HCT116 (cell line): ENCODE data around the gene PSRC1. TPM values are rescaled to one million over a fixed set of nuclear protein-coding genes. Genes with fewer than 3 reads are reported as not detected.

ENCODE experiments used
- ATAC-seq: fragments of 200-7000 bp; cut with Tn5 transposase; 2 replicates; pipeline ENCODE4 v1.9.1; 2020; ENCODE audit warnings: mild to moderate bottlenecking, moderate library complexity
- BruUV-seq: library from RNA; stranded (reverse); fragments of 400-500 nt; replicated peaks from 2 replicates; lab custom pipeline; 2021; lab: Mats Ljungman, UMichigan
- CTCF ChIA-PET: fragments of 300-600 bp; sonication (Branson Sonifier 250); formaldehyde crosslinking; loops from one replicate; lab custom pipeline; 2021; ENCODE audit warnings: antibody characterized with exemption; lab: Charles Lee
- POLR2A ChIA-PET: fragments of 300-600, 350-600 bp; sonication (Branson Sonifier 250); formaldehyde crosslinking; loops from one replicate; lab custom pipeline; 2021; ENCODE audit warnings: antibody characterized with exemption; lab: Charles Lee
- RAD21 ChIA-PET, 2 experiments: fragments of 300-600 bp; sonication (Branson Sonifier 250); formaldehyde crosslinking; loops; one replicate each; lab custom pipeline; 2023; ENCODE audit warnings: low total read pairs in 2 of 2; ENCODE audit not compliant: uncharacterized antibody in 2 of 2, unreplicated experiment in 2 of 2, low non-redundant PET in 1 of 2; lab: Charles Lee
- DNase-seq: peaks from one replicate; pipeline ENCODE4 v3.0.0-alpha.2; 2010; ENCODE audit warnings: low read depth, low spot score
- H2AFZ ChIP-seq: fragments of 200-600 bp; shearing (Covaris generic), sonication (generic); 2 replicates; pipeline ENCODE4 v1.6.1; 2017; ENCODE audit warnings: low read depth, mixed run types, mixed read lengths, antibody characterized with exemption, low read length; ENCODE audit not compliant: poor library complexity, severe bottlenecking
- H3K27ac ChIP-seq: 2 replicates; pipeline ENCODE4 v1.5.1; 2012; ENCODE audit warnings: low read depth, low read length
- H3K27me3 ChIP-seq: fragments of 200-600 bp; sonication (generic); 2 replicates; pipeline ENCODE4 v1.6.1; 2016; ENCODE audit warnings: mixed run types, low read length, mixed read lengths; ENCODE audit not compliant: insufficient read depth
- H3K36me3 ChIP-seq, 2 experiments: fragments of 200-500 bp in 1 of 2; fragments of 200-600 bp in 1 of 2; sonication (Bioruptor generic) in 1 of 2; sonication (generic) in 1 of 2; 2 replicates each; pipeline versions ENCODE4 v1.5.1 to v1.6.1; 2014 to 2016; ENCODE audit warnings: low read length in 2 of 2, inconsistent platforms in 1 of 2, mixed read lengths in 1 of 2, mixed run types in 1 of 2; ENCODE audit not compliant: insufficient read depth in 2 of 2, control insufficient read depth in 1 of 2
- H3K4me1 ChIP-seq, 2 experiments: fragments of 200-600 bp in 1 of 2; sonication (generic) in 1 of 2; 2 replicates each; pipeline versions ENCODE4 v1.5.1 to v1.6.1; 2012 to 2017; ENCODE audit warnings: low read length in 2 of 2, inconsistent platforms in 1 of 2, mild to moderate bottlenecking in 1 of 2, mixed read lengths in 1 of 2, mixed run types in 1 of 2, moderate library complexity in 1 of 2; ENCODE audit not compliant: insufficient read depth in 2 of 2, control insufficient read depth in 1 of 2
- H3K4me2 ChIP-seq: fragments of 200-600 bp; sonication (generic); 2 replicates; pipeline ENCODE4 v1.6.1; 2017; ENCODE audit warnings: mixed run types, low read length, mixed read lengths
- H3K4me3 ChIP-seq, 2 experiments: fragments of 200-600 bp in 1 of 2; sonication (generic) in 1 of 2; replicated peaks in 1 of 2; 2 replicates each; pipeline ENCODE4 v1.5.1; 2011 to 2016; ENCODE audit warnings: low read length in 2 of 2, control low read depth in 1 of 2, low read depth in 1 of 2, mild to moderate bottlenecking in 1 of 2, mixed read lengths in 1 of 2, mixed run types in 1 of 2
- H3K79me2 ChIP-seq: fragments of 200-600 bp; sonication (generic); 2 replicates; pipeline ENCODE4 v1.6.1; 2017; ENCODE audit warnings: mild to moderate bottlenecking, mixed run types, low read length, moderate library complexity, mixed read lengths; ENCODE audit not compliant: insufficient read depth
- H3K9ac ChIP-seq: fragments of 200-600 bp; sonication (generic); 2 replicates; pipeline ENCODE4 v1.6.1; 2016; ENCODE audit warnings: low read length, mixed read lengths
- H3K9me2 ChIP-seq: fragments of 200-600 bp; sonication (generic), shearing (Covaris generic); 2 replicates; pipeline ENCODE4 v1.6.1; 2017; ENCODE audit warnings: mixed run types, mild to moderate bottlenecking, moderate library complexity; ENCODE audit not compliant: insufficient read depth
- H3K9me3 ChIP-seq, 2 experiments: fragments of 200-500 bp in 1 of 2; fragments of 200-600 bp in 1 of 2; sonication (Bioruptor generic) in 1 of 2; sonication (generic) in 1 of 2; 2 replicates each; pipeline ENCODE4 v1.6.1; 2014 to 2017; ENCODE audit warnings: low read length in 2 of 2, mixed read lengths in 2 of 2, inconsistent platforms in 1 of 2, low read depth in 1 of 2, mild to moderate bottlenecking in 1 of 2, mixed run types in 1 of 2, moderate library complexity in 1 of 2; ENCODE audit not compliant: control insufficient read depth in 1 of 2, insufficient read depth in 1 of 2
- H4K20me1 ChIP-seq: fragments of 200-600 bp; sonication (generic), shearing (Covaris generic); 2 replicates; pipeline ENCODE4 v1.6.1; 2017; ENCODE audit warnings: mixed run types, mild to moderate bottlenecking, moderate library complexity; ENCODE audit not compliant: insufficient read depth
- ELF1 ChIP-seq: IDR thresholded peaks from 2 replicates; pipeline ENCODE4 v1.6.1; 2012; ENCODE audit warnings: low read depth, borderline replicate concordance
- EZH2 ChIP-seq: fragments of 200-600 bp; sonication (generic); IDR thresholded peaks from 2 replicates; pipeline ENCODE4 v1.6.1; 2017; ENCODE audit warnings: antibody characterized with exemption, mixed run types
- EZH2phosphoT487 ChIP-seq: fragments of 200-600 bp; IDR thresholded peaks from 2 replicates; pipeline ENCODE4 v1.6.1; 2018; ENCODE audit warnings: antibody characterized with exemption, borderline replicate concordance
- FOSL1 ChIP-seq: IDR thresholded peaks from 2 replicates; pipeline ENCODE4 v1.6.1; 2012; ENCODE audit warnings: low read depth
- JUND ChIP-seq: IDR thresholded peaks from 2 replicates; pipeline ENCODE4 v1.6.1; 2012
- POLR2A ChIP-seq: IDR thresholded peaks from 2 replicates; pipeline ENCODE4 v1.7.0; 2011; ENCODE audit warnings: borderline replicate concordance; ENCODE audit not compliant: insufficient read depth, insufficient read length; ENCODE audit errors: extremely low read depth
- SIN3A ChIP-seq: IDR thresholded peaks from 2 replicates; pipeline ENCODE4 v1.6.1; 2012; ENCODE audit warnings: low read depth
- YY1 ChIP-seq: IDR thresholded peaks from 2 replicates; pipeline ENCODE4 v1.6.1; 2011; ENCODE audit warnings: low read length, low read depth, moderate library complexity, mild to moderate bottlenecking; ENCODE audit not compliant: insufficient replicate concordance; ENCODE audit errors: extremely low read depth
- intact Hi-C: fragments of 100-400 bp; cut with micrococcal nuclease; formaldehyde crosslinking; loops from 2 replicates; pipeline ENCODE4 v1.10.0; 2022
- total RNA-seq: library from RNA; stranded (reverse); gene quantifications from one replicate; pipeline ENCODE4 v1.2.1, GENCODE V29; 2021; ENCODE audit not compliant: unreplicated experiment
- TF ChIP-seq, protein P1 (sequence below): IDR thresholded peaks from 2 replicates; pipeline ENCODE4 v1.6.1; 2012; ENCODE audit warnings: low read depth
- TF ChIP-seq, protein P2 (sequence below): IDR thresholded peaks from 2 replicates; pipeline ENCODE4 v1.6.1; 2012

Gene PSRC1
- total RNA-seq, 1 experiment from 2014 or later = 44.8 TPM

DNA sequence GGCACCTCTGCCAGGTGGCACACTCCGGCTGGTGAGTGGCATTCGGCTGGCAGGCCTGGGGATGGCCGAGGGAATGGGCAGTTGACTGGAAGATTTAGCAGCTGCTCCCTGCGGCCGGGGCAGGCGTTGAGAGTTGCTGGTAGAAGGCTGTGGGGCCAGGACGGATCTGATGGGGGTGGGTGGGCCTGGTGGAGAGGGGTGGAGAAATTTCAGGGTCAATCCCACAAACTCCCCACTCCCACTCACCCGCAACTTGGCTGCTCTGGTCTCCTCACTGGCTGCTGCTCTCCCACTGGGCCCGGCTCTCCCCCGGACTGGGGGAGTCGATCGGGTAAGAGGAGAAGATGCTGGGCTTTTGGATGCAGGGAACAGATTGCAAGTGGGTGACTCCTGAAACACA lies 2.1 kb downstream of the PSRC1 start:
- Histone ChIP-seq H3K9ac (no peak overlapping the region), H3K27ac (no peak overlapping the region), H3K9me2 (no peaks in the 10 kb centered on the region), H3K4me1 (peaks cover 12 to 29% of the 10 kb centered on the region in 2 experiments; a peak in 3 of 4 replicates), H4K20me1 (no peaks in the 10 kb centered on the region), H3K36me3 (peaks cover 8 to 23% of the 10 kb centered on the region in 2 experiments; a peak in 2 of 4 replicates), H3K79me2 (peaks cover 18% of the 10 kb centered on the region; the same call in 1 of the 2 replicates), H3K9me3 (no peaks in the 10 kb centered on the region), H2AFZ (no peak overlapping the region), H3K4me2 (no peak overlapping the region), H3K27me3 (no peaks in the 10 kb centered on the region), H3K4me3 (no peak overlapping the region)
- POLR2A ChIA-PET = no interaction called here
- RAD21 ChIA-PET = no interaction called here
- BruUV-seq = no TSS peak
- TF ChIP-seq EZH2 (no peak), EZH2phosphoT487 (no peak), YY1 (no peak), FOSL1 (no peak), JUND (no peak), POLR2A (no peak), SIN3A (no peak), ELF1 (no peak)
- TF ChIP-seq, protein P1, sequence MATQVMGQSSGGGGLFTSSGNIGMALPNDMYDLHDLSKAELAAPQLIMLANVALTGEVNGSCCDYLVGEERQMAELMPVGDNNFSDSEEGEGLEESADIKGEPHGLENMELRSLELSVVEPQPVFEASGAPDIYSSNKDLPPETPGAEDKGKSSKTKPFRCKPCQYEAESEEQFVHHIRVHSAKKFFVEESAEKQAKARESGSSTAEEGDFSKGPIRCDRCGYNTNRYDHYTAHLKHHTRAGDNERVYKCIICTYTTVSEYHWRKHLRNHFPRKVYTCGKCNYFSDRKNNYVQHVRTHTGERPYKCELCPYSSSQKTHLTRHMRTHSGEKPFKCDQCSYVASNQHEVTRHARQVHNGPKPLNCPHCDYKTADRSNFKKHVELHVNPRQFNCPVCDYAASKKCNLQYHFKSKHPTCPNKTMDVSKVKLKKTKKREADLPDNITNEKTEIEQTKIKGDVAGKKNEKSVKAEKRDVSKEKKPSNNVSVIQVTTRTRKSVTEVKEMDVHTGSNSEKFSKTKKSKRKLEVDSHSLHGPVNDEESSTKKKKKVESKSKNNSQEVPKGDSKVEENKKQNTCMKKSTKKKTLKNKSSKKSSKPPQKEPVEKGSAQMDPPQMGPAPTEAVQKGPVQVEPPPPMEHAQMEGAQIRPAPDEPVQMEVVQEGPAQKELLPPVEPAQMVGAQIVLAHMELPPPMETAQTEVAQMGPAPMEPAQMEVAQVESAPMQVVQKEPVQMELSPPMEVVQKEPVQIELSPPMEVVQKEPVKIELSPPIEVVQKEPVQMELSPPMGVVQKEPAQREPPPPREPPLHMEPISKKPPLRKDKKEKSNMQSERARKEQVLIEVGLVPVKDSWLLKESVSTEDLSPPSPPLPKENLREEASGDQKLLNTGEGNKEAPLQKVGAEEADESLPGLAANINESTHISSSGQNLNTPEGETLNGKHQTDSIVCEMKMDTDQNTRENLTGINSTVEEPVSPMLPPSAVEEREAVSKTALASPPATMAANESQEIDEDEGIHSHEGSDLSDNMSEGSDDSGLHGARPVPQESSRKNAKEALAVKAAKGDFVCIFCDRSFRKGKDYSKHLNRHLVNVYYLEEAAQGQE = no peak
- TF ChIP-seq, protein P2, sequence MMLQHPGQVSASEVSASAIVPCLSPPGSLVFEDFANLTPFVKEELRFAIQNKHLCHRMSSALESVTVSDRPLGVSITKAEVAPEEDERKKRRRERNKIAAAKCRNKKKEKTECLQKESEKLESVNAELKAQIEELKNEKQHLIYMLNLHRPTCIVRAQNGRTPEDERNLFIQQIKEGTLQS = no peak
- CTCF ChIA-PET = no interaction called here
- ATAC-seq (no peak), DNase-seq (no peak)
- intact Hi-C loops = no loop called here
